Parathyroid adenoma (tissue), 2 donors: ENCODE data around the gene KIF5A.

Experiments
- H2AFZ ChIP-seq: fragments of 300-600 bp; sonication (generic); one replicate; pipeline ENCODE4 v1.7.0; 2017; ENCODE audit warnings: antibody characterized with exemption, mild to moderate bottlenecking
- H3K27ac ChIP-seq: fragments of 300-600 bp; sonication (generic); one replicate; pipeline ENCODE4 v1.7.0; 2017
- H3K27me3 ChIP-seq: fragments of 300-600 bp; sonication (generic); one replicate; pipeline ENCODE4 v1.7.0; 2017; ENCODE audit warnings: low read length; ENCODE audit not compliant: control insufficient read depth, insufficient read depth
- H3K36me3 ChIP-seq: fragments of 300-600 bp; sonication (generic); one replicate; pipeline ENCODE4 v1.7.0; 2017; ENCODE audit warnings: low read length; ENCODE audit not compliant: control insufficient read depth, insufficient read depth
- H3K4me1 ChIP-seq: fragments of 300-600 bp; sonication (generic); one replicate; pipeline ENCODE4 v1.7.0; 2017; ENCODE audit warnings: control low read depth
- H3K4me2 ChIP-seq: fragments of 300-600 bp; sonication (generic); one replicate; pipeline ENCODE4 v1.7.0; 2017; ENCODE audit warnings: low read length
- H3K4me3 ChIP-seq: fragments of 300-600 bp; sonication (generic); one replicate; pipeline ENCODE4 v1.7.0; 2017; ENCODE audit warnings: low read depth, low read length
- H3K79me2 ChIP-seq: fragments of 300-600 bp; sonication (generic); one replicate; pipeline ENCODE4 v1.7.0; 2017; ENCODE audit warnings: control low read depth
- H3K9ac ChIP-seq: fragments of 300-600 bp; sonication (generic); one replicate; pipeline ENCODE4 v1.7.0; 2017; ENCODE audit warnings: mild to moderate bottlenecking
- H3K9me3 ChIP-seq: fragments of 300-600 bp; sonication (generic); one replicate; pipeline ENCODE4 v1.7.0; 2017; ENCODE audit warnings: low read length; ENCODE audit not compliant: control insufficient read depth
- CTCF ChIP-seq: fragments of 300-600 bp; sonication (generic); IDR thresholded peaks from one replicate; pipeline ENCODE4 v1.7.0; 2017; ENCODE audit warnings: antibody characterized with exemption, mild to moderate bottlenecking
- donor health status: primary hyperparathyroidism.

Gene KIF5A

GRCh38 chr12:57535764-57536596 lies 13.9 kb upstream of the KIF5A start:
- H3K4me2 ChIP-seq = no peak overlapping the region
- H2AFZ ChIP-seq = no peak overlapping the region
- H3K27ac ChIP-seq = no peak overlapping the region
- H3K4me3 ChIP-seq = no peak overlapping the region
- no peak for TF ChIP-seq CTCF
- H3K79me2 ChIP-seq = no peaks in the 10 kb centered on the region
- H3K4me1 ChIP-seq = no peaks in the 10 kb centered on the region
- H3K9ac ChIP-seq = no peak overlapping the region
- H3K9me3 ChIP-seq = no peaks in the 10 kb centered on the region
- no peaks in the 10 kb centered on the region for H3K27me3 ChIP-seq
- no peaks in the 10 kb centered on the region for H3K36me3 ChIP-seq

DNA sequence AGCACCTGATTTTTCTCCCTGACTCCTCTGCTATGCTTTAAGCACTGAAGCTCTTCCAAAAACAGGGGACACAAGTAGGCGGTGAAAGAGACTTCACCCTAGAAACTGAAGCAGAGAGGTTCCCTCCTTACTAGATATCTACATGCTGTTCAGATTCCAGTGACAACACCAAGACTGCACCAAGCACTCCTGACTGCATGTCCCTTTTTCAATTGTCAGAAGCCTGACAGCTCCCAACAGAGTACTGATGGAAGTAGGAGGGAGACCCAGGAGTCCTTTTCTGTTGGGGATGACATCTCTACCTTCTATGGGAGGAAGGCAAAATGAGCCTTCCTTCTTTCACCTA lies 13.3 kb upstream of the KIF5A start:
- Histone ChIP-seq H3K36me3 (no peaks in the 10 kb centered on the region), H3K27ac (no peak overlapping the region), H3K9me3 (no peaks in the 10 kb centered on the region), H3K4me2 (no peak overlapping the region), H3K79me2 (no peaks in the 10 kb centered on the region), H3K27me3 (no peaks in the 10 kb centered on the region), H3K4me1 (no peaks in the 10 kb centered on the region), H3K9ac (no peak overlapping the region), H3K4me3 (no peak overlapping the region), H2AFZ (no peak overlapping the region)
- TF ChIP-seq CTCF = no peak

DNA sequence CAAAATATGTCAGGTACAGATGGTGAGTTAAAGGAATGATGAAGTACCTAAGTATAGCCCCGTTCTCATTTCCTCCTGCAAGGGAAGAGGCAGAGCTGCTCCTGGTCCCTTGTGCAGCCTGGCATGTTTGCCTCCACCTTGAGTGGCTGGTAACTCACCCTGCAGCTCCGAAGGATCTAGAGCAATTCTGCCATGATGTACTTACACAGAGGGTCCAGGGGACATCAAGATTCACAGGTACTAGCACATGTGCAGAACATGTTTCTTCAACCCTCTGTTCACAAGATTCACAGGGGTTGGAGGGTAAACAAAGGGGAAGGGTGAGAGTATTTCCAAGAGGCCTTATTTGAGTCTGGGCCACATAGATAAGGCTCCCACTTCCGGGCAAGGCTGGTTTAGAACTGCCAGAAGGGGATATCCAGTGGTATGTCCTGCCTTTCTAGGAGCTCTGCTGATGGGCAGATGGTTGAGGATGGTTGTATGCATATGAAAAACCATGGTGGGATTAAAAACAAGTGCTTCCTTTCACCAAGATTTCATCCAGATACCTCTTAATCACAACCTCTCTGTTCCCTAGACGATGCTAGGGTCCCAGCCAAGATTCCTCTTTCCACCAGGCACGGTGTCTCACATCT lies 10.6 kb upstream of the KIF5A start:
- no peak overlapping the region for H3K9ac ChIP-seq
- H3K4me1 ChIP-seq = no peaks in the 10 kb centered on the region
- no peaks in the 10 kb centered on the region for H3K79me2 ChIP-seq

DNA sequence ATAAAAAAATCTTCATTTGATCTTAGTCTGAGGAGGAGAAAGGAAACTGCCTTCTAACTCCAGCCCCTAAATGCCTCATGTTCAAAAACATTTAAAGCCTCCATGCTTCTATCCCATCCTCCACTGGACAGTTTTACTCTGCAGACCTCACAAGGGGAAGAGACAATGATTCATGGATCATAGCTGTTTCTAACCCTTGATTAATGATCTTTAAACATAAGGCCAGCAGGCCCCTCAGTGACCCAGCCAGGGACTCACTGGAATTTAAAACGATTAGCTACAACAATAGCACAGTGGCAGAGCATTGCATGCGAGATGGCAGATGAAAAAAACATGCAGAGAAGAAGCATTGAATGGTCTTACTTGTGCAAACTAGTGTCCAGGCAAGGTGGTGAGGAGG lies 8.8 kb upstream of the KIF5A start:
- Histone ChIP-seq H3K27me3 (no peaks in the 10 kb centered on the region), H3K36me3 (no peaks in the 10 kb centered on the region), H3K27ac (no peak overlapping the region), H3K4me1 (peaks cover 8% of the 10 kb centered on the region), H3K4me2 (no peak overlapping the region), H3K79me2 (peaks cover 6% of the 10 kb centered on the region), H3K9me3 (no peaks in the 10 kb centered on the region), H2AFZ (no peak overlapping the region), H3K4me3 (no peak overlapping the region), H3K9ac (no peak overlapping the region)
- no peak for TF ChIP-seq CTCF

More for the DNA sequence above, 10.6 kb upstream of the KIF5A start:
- H3K27ac ChIP-seq = no peak overlapping the region
- no peaks in the 10 kb centered on the region for H3K36me3 ChIP-seq
- no peak overlapping the region for H3K4me3 ChIP-seq
- TF ChIP-seq CTCF = no peak
- no peaks in the 10 kb centered on the region for H3K27me3 ChIP-seq
- no peak overlapping the region for H2AFZ ChIP-seq
- no peak overlapping the region for H3K4me2 ChIP-seq
- H3K9me3 ChIP-seq = no peaks in the 10 kb centered on the region
